ENCODE results near the gene MAD1L1. TPM values are rescaled to one million over a fixed set of nuclear protein-coding genes. Genes with fewer than 3 reads are reported as not detected.

The MAD1L1 gene
- polyA plus RNA-seq, 2 donors, result 18.0 to 24.9 TPM

- H3K27ac ChIP-seq (ENCODE audit: low read depth in 2 of 2, low read length in 1 of 2), result no peak overlapping the region
- H3K27me3 ChIP-seq (ENCODE audit: control insufficient read depth in 1 of 2, insufficient read depth in 2 of 2, low read length in 2 of 2), result no peaks in the 10 kb centered on the region
- H3K4me3 ChIP-seq (ENCODE audit: low read depth in 1 of 2, low read length in 2 of 2), result no peak overlapping the region
- no peaks in the 10 kb centered on the region for H3K9me3 ChIP-seq (ENCODE audit: control insufficient read depth in 2 of 2, insufficient read depth in 1 of 2, low read depth in 1 of 2, low read length in 1 of 2)
- 92 to 94% methylated on average over 26 to 27 of the region's 27 CpGs for WGBS, 2 donors
- H3K4me1 ChIP-seq (ENCODE audit: control insufficient read depth in 2 of 2, insufficient read depth in 2 of 2, low read length in 1 of 2), result peaks cover 0 to 4% of the 10 kb centered on the region in 2 donors
- peaks cover 0 to 1% of the 10 kb centered on the region in 2 donors for H3K36me3 ChIP-seq (ENCODE audit: control insufficient read depth in 2 of 2, insufficient read depth in 2 of 2, low read length in 1 of 2)
Observed at GRCh38 chr7:1857487-1858421, 375.0 kb downstream of the MAD1L1 start.

- Histone ChIP-seq H3K4me1 (ENCODE audit: control insufficient read depth in 2 of 2, insufficient read depth in 2 of 2, low read length in 1 of 2) (peaks cover 0 to 4% of the 10 kb centered on the region in 2 donors), H3K27me3 (ENCODE audit: control insufficient read depth in 1 of 2, insufficient read depth in 2 of 2, low read length in 2 of 2) (no peaks in the 10 kb centered on the region), H3K4me3 (ENCODE audit: low read depth in 1 of 2, low read length in 2 of 2) (no peak overlapping the region), H3K9me3 (ENCODE audit: control insufficient read depth in 2 of 2, insufficient read depth in 1 of 2, low read depth in 1 of 2, low read length in 1 of 2) (no peaks in the 10 kb centered on the region), H3K36me3 (ENCODE audit: control insufficient read depth in 2 of 2, insufficient read depth in 2 of 2, low read length in 1 of 2) (peaks cover 0 to 1% of the 10 kb centered on the region in 2 donors), H3K27ac (ENCODE audit: low read depth in 2 of 2, low read length in 1 of 2) (no peak overlapping the region)
- WGBS, 2 donors, result 92% methylated on average over 24 of the region's 24 CpGs
Observed at GRCh38 chr7:1856888-1857441, 375.8 kb downstream of the MAD1L1 start.

DNA sequence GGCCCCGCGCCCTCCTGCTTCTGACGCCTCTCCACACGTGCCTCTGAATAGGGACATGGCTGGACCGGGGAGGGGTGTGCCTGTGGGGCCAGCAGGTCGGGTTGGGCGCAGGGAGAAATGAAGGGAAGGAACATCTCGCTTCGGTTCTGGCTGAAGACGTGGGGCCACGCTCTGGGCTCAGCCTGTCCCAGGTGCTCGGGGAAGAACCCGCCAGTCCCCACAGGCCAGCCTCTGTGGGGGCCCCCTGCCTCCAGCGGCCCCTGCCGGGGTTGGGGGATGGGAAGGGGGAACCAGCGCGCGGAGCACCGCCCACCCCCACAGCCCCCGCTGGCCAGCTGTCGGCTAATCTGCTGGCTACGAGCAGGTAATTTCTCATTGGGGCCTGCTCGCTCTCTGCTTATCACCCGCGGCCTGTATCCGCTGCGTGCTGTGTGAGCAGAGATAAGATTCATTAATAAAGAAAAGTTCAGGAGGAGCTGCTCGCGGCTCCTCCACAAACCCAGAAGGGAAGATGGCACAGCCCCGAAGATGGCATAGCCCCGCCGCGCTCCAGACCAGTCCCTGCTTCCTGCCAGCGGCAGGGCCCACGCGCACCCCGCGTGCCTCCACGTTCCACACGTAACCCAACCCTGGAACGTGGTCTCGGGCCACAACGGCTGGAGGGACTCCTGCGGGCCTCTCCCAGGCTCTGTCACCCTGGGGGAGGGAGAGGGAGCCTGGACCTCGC, 376.4 kb downstream of the MAD1L1 start:
- 84 to 86% methylated on average over 45 of the region's 45 CpGs for WGBS, 2 donors
- peaks cover 0 to 1% of the 10 kb centered on the region in 2 donors for H3K36me3 ChIP-seq (ENCODE audit: control insufficient read depth in 2 of 2, insufficient read depth in 2 of 2, low read length in 1 of 2)
- no peak overlapping the region for H3K4me3 ChIP-seq (ENCODE audit: low read depth in 1 of 2, low read length in 2 of 2)
- no peak overlapping the region for H3K27ac ChIP-seq (ENCODE audit: low read depth in 2 of 2, low read length in 1 of 2)
- H3K9me3 ChIP-seq (ENCODE audit: control insufficient read depth in 2 of 2, insufficient read depth in 1 of 2, low read depth in 1 of 2, low read length in 1 of 2), result no peaks in the 10 kb centered on the region
- H3K27me3 ChIP-seq (ENCODE audit: control insufficient read depth in 1 of 2, insufficient read depth in 2 of 2, low read length in 2 of 2), result no peaks in the 10 kb centered on the region
- H3K4me1 ChIP-seq (ENCODE audit: control insufficient read depth in 2 of 2, insufficient read depth in 2 of 2, low read length in 1 of 2), result peaks cover 0 to 4% of the 10 kb centered on the region in 2 donors

DNA sequence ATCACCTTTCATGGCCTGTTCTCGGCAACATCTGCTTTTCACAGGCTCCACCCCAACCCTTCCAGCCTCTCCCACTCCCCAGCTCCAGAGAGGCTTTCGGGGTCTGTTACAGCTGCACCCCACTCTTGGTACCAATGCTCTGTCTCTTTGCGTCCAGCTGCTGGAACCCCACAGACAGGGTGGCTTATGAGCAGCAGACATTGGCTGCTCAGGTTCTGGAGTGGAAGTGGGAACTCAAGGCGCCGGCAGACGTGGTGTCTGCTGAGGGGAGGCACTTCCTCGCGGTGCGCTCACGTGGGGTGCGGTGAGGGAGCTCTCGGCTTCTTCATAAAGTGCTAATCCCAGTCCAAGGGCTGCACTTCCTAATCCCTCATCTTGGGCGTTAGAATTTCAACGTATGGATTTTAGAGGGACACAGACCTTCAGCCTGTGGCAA, 377.0 kb downstream of the MAD1L1 start:
- Histone ChIP-seq H3K4me1 (ENCODE audit: control insufficient read depth in 2 of 2, insufficient read depth in 2 of 2, low read length in 1 of 2) (peaks cover 0 to 4% of the 10 kb centered on the region in 2 donors), H3K9me3 (ENCODE audit: control insufficient read depth in 2 of 2, insufficient read depth in 1 of 2, low read depth in 1 of 2, low read length in 1 of 2) (no peaks in the 10 kb centered on the region), H3K4me3 (ENCODE audit: low read depth in 1 of 2, low read length in 2 of 2) (no peak overlapping the region), H3K27ac (ENCODE audit: low read depth in 2 of 2, low read length in 1 of 2) (no peak overlapping the region), H3K27me3 (ENCODE audit: control insufficient read depth in 1 of 2, insufficient read depth in 2 of 2, low read length in 2 of 2) (no peaks in the 10 kb centered on the region), H3K36me3 (ENCODE audit: control insufficient read depth in 2 of 2, insufficient read depth in 2 of 2, low read length in 1 of 2) (peaks cover 0 to 1% of the 10 kb centered on the region in 2 donors)
- 90 to 94% methylated on average over 14 of the region's 14 CpGs for WGBS, 2 donors

GRCh38 chr7:1854866-1855724, 377.6 kb downstream of the MAD1L1 start:
- Histone ChIP-seq H3K27me3 (ENCODE audit: control insufficient read depth in 1 of 2, insufficient read depth in 2 of 2, low read length in 2 of 2) (no peaks in the 10 kb centered on the region), H3K4me3 (ENCODE audit: low read depth in 1 of 2, low read length in 2 of 2) (no peak overlapping the region), H3K27ac (ENCODE audit: low read depth in 2 of 2, low read length in 1 of 2) (no peak overlapping the region), H3K9me3 (ENCODE audit: control insufficient read depth in 2 of 2, insufficient read depth in 1 of 2, low read depth in 1 of 2, low read length in 1 of 2) (no peaks in the 10 kb centered on the region), H3K36me3 (ENCODE audit: control insufficient read depth in 2 of 2, insufficient read depth in 2 of 2, low read length in 1 of 2) (peaks cover 0 to 1% of the 10 kb centered on the region in 2 donors), H3K4me1 (ENCODE audit: control insufficient read depth in 2 of 2, insufficient read depth in 2 of 2, low read length in 1 of 2) (peaks cover 0 to 4% of the 10 kb centered on the region in 2 donors)
- WGBS, 2 donors, result 90 to 92% methylated on average over 40 to 41 of the region's 41 CpGs

DNA sequence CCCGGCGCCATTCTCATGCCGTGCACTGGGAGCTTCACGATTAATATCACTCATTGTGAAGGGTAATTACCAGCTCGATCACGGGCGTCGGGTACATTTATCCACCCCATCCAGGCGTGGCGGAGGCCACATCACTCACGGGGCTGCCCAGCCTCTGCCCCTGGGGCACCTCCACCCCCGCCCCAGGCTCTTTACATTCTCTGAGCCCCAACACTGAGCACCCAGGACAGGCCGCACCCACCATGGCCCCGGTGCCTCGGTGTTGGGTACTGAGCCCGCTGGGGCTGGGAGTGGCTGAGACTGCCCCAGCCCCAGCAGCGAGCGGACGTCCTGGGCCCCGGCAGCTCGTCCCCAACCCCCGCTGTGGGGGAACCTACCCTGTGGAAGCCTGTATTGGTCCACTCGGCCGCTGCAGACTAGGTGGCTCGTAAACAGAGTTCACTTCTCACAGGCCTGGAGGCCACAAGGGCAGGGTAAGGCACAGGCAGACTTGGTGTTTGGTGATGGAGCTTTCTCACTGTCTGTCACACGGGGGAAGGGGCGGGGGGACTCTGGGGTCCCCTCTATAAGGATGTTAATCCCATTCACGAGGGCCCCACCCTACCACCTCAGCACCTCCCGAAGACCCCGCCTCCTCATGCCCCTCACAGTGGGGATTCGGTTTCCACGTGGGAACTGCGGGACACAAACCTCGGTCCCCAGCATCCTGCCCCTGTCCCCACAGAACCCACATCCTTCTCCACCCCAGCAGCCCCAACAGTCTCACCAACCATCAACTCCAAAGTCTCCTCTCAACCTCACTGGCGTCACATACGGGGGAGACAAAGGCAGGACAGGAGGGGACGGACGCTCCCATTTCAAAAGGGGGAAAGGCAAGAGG, 378.5 kb downstream of the MAD1L1 start:
- Histone ChIP-seq H3K9me3 (ENCODE audit: control insufficient read depth in 2 of 2, insufficient read depth in 1 of 2, low read depth in 1 of 2, low read length in 1 of 2) (no peaks in the 10 kb centered on the region), H3K4me1 (ENCODE audit: control insufficient read depth in 2 of 2, insufficient read depth in 2 of 2, low read length in 1 of 2) (peaks cover 0 to 4% of the 10 kb centered on the region in 2 donors), H3K27me3 (ENCODE audit: control insufficient read depth in 1 of 2, insufficient read depth in 2 of 2, low read length in 2 of 2) (no peaks in the 10 kb centered on the region), H3K36me3 (ENCODE audit: control insufficient read depth in 2 of 2, insufficient read depth in 2 of 2, low read length in 1 of 2) (peaks cover 0 to 1% of the 10 kb centered on the region in 2 donors), H3K4me3 (ENCODE audit: low read depth in 1 of 2, low read length in 2 of 2) (no peak overlapping the region), H3K27ac (ENCODE audit: low read depth in 2 of 2, low read length in 1 of 2) (no peak overlapping the region)
- WGBS, 2 donors, result 72 to 80% methylated on average over 38 of the region's 38 CpGs

GRCh38 chr7:1853431-1853985, 379.2 kb downstream of the MAD1L1 start:
- no peak overlapping the region for H3K27ac ChIP-seq (ENCODE audit: low read depth in 2 of 2, low read length in 1 of 2)
- peaks cover 0 to 4% of the 10 kb centered on the region in 2 donors for H3K4me1 ChIP-seq (ENCODE audit: control insufficient read depth in 2 of 2, insufficient read depth in 2 of 2, low read length in 1 of 2)
- WGBS, 2 donors, result 78 to 85% methylated on average over 18 of the region's 18 CpGs
- H3K4me3 ChIP-seq (ENCODE audit: low read depth in 1 of 2, low read length in 2 of 2), result no peak overlapping the region
- H3K36me3 ChIP-seq (ENCODE audit: control insufficient read depth in 2 of 2, insufficient read depth in 2 of 2, low read length in 1 of 2), result peaks cover 0 to 1% of the 10 kb centered on the region in 2 donors
- H3K27me3 ChIP-seq (ENCODE audit: control insufficient read depth in 1 of 2, insufficient read depth in 2 of 2, low read length in 2 of 2), result no peaks in the 10 kb centered on the region
- H3K9me3 ChIP-seq (ENCODE audit: control insufficient read depth in 2 of 2, insufficient read depth in 1 of 2, low read depth in 1 of 2, low read length in 1 of 2), result no peaks in the 10 kb centered on the region

Data from esophagus (tissue), 2 donors.